Lower leg skin (tissue), 3 donors: ENCODE data around the gene WDR5.

ENCODE experiments used
- CTCF ChIP-seq, 3 donors: fragments of 450-650 bp; IDR thresholded peaks; one replicate each; pipeline ENCODE4 v1.5.1; 2016; ENCODE audit warnings: antibody characterized with exemption in 3 of 3, mild to moderate bottlenecking in 3 of 3, moderate library complexity in 2 of 3
- POLR2A ChIP-seq, 2 donors: fragments of 450-650 bp; IDR thresholded peaks; one replicate each; pipeline ENCODE4 v1.6.1; 2016 to 2017; ENCODE audit warnings: antibody characterized with exemption in 2 of 2, mild to moderate bottlenecking in 1 of 2, moderate library complexity in 1 of 2

DNA sequence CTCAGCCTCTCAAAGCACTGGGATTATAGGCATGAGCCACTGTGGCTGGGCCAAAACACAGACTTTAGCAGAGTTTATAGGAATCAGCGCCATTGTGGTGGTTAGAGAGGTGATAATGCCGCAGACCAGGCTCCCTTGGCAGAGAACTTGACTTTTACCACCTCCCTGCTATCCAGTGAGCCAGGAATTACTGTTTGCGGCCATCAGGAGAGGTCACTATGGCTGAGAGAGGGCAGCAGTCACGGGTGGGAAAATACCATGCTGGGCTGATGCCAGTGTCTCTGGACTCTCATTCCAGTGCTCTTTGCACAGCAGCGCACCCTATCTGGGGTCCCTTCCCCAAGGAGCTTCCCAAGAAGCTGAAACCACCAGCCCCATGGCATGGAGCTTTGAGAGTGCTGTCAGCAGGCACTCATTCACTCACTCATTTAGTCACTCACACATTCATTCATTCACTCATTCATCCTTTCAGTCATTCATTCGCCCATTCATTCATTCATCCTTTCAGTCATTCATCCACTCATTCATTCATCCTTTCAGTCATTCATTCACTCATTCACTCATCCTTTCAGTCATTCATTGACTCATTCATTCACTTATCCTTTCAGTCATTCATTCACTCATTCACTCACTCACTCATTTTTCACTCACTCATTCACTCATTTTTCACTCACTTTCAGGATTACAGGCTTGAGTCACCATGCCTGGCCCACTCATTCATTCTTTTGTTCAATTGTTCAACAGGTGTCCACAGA lies 55.8 kb downstream of the WDR5 start:
- TF ChIP-seq CTCF (IDR thresholded peaks at IDR 0.05) (no peak), POLR2A (IDR thresholded peaks at IDR 0.05) (no peak)
